Left hindlimb (tissue), 1 donor: Measurements from ENCODE around the gene TRPM5.
A peak's percentile ranks its signal among the peaks of the same experiment; 100 is the strongest.
"Not testable (repeated sequence)": the region's sequence is repeated elsewhere in the genome, so short reads cannot be mapped to it uniquely, and the experiment has no call there.

ENCODE experiments used
- DNase-seq: peaks from one replicate; pipeline ENCODE4 v3.0.0-alpha.2; 2018

Gene TRPM5, protein sequence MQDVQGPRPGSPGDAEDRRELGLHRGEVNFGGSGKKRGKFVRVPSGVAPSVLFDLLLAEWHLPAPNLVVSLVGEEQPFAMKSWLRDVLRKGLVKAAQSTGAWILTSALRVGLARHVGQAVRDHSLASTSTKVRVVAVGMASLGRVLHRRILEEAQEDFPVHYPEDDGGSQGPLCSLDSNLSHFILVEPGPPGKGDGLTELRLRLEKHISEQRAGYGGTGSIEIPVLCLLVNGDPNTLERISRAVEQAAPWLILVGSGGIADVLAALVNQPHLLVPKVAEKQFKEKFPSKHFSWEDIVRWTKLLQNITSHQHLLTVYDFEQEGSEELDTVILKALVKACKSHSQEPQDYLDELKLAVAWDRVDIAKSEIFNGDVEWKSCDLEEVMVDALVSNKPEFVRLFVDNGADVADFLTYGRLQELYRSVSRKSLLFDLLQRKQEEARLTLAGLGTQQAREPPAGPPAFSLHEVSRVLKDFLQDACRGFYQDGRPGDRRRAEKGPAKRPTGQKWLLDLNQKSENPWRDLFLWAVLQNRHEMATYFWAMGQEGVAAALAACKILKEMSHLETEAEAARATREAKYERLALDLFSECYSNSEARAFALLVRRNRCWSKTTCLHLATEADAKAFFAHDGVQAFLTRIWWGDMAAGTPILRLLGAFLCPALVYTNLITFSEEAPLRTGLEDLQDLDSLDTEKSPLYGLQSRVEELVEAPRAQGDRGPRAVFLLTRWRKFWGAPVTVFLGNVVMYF (N-terminal part only)

GRCh38 chr11:2443881-2444820 is at the start of gene TRPM5:
TRPM5 (minus strand) TSS chr11:2444514; CDS start chr11:2423036, 21,478 bp downstream.
- DNase-seq: peak; percentile 48

- DNase-seq: no peak
Observed at GRCh38 chr11:2489083-2489482, 44.8 kb upstream of the TRPM5 start.

- no peak for DNase-seq
Observed at GRCh38 chr11:2488004-2488403, 43.7 kb upstream of the TRPM5 start.

DNA sequence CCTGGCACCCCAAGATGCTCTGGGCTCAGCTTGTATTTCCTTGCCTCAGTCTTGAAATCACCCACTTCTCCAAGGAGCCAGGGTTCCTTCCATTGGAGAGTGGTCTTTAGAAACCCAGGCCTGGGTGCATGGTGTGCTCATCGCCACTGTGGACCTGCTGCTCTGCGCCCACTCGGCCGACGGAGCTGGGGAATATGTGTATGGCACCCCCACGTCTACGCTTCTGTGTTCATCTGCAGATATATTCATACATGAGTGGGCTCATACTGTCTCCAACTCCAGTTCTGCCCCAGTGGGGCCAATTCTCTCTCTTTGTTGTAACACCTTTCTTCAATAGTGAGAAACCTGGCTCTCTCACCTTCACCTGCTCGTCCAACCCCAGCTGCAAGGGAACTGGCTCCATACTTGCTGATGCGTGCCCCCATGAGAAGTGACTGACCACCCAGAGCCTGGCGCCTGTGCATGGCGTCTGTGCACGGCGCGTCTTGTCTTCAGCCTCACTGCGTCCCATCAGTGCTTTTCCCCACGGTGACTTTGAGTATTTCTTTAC is 40.3 kb upstream of the TRPM5 start:
- no peak for DNase-seq

DNA sequence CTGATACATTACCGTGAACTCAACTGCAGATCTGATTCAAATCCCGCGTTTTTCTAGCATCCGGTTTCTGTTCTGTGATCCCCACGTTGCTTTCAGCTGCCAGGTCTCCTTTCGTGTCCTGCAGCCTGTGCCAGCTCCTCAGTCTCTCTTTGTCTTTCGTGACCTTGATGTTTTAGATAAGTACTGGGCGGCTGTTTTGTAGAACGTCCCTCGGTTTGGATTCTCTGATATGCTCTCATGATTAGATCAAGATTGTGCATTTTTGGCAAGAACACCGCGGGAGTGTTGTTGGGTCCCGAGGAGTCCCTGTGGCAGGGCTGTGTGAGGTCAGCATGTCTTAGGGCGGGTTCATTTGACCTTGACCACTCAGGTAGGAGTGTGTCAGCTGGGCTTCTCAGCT is 39.1 kb upstream of the TRPM5 start:
- DNase-seq: no peak

GRCh38 chr11:2482745-2483144 is 38.4 kb upstream of the TRPM5 start:
- DNase-seq: no peak

GRCh38 chr11:2482204-2482603 is 37.9 kb upstream of the TRPM5 start:
- no peak for DNase-seq

- DNase-seq: no peak
Observed at GRCh38 chr11:2481253-2481652, 36.9 kb upstream of the TRPM5 start.

- no peak for DNase-seq
Observed at GRCh38 chr11:2480874-2481220, 36.5 kb upstream of the TRPM5 start.

DNA sequence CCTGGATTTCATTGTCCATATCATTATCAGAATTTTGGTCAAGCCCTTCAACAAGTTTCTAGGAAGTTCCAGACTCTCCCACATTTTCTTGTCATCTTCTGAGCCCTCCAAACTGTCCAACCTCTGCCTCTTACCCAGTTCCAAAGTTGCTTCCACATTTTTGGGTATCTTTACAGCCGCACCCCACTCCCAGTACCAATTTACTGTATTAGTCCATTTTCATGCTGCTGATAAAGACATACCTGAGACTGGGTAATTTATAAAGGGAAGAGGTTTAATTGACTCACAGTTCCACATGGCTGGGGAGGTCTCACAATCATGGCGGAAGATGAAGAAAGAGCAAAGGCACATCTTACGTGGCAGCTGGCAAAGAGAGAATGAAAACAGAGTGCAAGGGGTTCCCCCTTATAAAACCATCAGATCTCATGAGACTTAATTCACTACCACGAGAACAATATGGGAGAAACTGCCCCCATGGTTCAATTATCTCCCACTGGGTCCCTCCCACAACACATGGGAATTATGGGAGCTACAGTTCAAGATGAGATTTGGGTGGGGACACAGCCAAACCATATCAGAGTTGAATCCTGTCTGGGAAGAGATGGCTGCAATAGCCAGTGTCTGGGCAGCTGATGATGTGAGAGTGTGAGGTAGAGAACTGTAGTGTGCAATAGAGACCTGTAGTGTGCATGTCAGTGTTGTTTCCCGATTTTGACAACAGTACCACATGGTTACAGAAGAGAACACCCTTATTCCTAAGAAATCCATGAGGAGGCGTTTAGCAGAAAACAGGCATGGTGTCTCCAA is 36.0 kb upstream of the TRPM5 start:
- DNase-seq: not testable (repeated sequence)

DNA sequence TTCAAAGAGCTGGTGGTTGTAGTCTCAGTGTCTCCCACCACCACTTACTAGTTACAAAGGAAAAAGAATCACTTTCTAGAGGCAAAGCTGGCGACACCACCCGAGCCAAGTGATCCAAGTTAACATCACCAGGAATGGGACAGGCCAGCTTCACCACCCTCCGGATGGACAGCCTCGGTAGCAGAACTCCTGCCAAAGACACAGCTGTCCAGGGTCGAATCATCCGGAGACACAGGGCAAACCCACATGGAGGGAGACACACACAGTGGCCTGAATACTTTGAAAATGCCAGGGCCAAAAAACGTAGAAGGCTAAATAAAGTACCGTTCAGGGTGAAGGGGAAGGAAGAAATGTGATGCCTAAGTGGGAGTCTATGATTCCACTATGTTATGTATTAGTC is 33.6 kb upstream of the TRPM5 start:
- no peak for DNase-seq

DNA sequence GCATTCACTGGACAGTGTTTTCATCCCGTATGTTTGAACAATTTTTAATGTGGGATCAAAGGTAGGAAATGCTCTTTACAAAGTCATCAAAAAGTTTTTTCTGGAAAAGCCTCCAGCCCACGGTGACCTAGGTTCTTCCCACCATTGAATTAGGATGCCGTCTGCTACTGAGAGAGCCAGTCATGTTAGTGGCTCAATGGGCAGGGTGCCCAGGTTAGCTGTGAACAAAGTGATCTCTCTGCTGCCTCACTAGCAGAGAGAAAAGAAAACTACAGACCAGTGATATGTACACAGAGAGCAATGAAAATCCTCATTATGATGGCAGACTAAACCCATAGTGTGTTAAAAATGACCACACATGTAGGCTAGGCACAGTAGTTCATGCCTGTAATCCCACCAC is 32.9 kb upstream of the TRPM5 start:
- no peak for DNase-seq

DNA sequence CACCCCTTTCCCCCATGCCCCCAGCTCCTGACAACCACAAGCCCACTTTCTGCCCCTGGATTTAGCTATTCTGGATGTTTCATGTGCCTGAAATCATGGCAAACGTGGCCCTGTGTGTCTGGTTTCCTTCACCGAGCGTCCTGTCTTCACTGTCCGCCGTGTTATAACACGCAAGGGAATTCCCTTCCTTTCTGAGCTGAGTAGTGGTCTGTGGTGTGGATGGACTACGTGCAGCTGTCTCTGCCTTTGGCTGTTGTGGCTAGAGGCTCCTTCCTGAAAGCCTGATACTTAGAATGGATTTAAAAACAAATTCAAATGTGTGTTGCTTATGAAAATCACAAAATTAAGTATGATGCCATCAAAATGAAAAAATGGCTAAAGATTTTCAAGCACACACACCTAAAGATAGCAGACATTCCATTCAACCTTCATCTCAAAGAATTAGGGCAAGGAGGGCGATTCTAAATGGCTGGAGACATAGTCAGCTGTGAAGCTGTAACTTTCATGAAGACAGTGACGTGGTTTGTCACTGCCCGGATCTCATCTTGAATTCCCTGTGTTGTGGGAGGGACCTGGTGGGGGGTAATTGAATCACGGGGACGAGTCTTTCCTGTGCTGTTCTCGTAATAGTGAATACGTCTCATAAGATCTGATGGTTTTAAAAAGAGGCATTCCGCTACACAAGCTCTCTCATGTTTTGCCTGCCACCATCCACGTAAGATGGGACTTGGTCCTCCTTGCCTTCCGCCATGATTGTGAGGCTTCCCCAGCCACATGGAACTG is 31.0 kb upstream of the TRPM5 start:
- no peak for DNase-seq

DNA sequence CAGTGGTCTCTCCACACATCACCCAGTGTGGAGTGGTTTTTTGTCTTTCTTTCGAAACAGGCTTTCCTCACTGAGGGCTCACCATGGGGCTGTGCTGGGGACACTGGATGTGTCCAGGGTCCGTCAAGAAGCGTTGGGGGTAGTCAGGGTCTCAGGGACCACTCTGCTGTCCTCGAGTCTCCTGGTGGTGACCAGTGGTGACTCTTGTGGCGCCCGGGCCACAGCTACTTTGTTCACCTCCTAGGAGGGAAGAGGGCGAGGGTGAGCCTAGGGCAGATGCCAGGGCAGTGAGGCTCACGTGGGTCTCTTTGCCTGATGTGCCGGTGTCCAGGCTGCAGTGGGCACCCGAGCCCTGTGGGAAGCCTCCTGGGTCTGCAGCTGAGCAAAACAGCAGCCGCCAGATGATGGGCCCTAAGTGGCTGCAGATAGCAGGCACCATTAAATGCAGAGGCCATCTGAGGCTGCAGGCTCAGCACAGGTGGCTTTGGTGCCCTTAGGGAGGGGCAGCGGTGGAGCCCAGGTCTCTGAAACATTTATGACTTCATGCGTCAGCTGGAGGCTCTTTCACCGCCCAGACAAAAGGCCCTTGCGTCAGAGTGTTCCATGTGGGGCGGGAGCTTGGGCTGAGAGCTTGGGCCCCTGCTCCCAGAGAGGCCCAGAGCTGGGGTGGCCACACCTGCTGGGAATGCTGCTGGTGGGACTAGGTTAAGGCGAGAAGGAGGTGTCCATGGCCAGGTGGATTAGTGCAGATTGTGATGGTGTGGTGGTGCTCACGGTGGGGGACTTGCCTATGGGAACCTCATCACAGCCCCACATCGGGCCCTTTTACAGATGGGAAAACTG is 30.0 kb upstream of the TRPM5 start:
- DNase-seq: no peak

GRCh38 chr11:2473361-2474058 is 29.2 kb upstream of the TRPM5 start:
- DNase-seq: no peak

- no peak for DNase-seq
Observed at GRCh38 chr11:2472428-2473186, 28.3 kb upstream of the TRPM5 start.

GRCh38 chr11:2471804-2472096 is 27.4 kb upstream of the TRPM5 start:
- no peak for DNase-seq

DNA sequence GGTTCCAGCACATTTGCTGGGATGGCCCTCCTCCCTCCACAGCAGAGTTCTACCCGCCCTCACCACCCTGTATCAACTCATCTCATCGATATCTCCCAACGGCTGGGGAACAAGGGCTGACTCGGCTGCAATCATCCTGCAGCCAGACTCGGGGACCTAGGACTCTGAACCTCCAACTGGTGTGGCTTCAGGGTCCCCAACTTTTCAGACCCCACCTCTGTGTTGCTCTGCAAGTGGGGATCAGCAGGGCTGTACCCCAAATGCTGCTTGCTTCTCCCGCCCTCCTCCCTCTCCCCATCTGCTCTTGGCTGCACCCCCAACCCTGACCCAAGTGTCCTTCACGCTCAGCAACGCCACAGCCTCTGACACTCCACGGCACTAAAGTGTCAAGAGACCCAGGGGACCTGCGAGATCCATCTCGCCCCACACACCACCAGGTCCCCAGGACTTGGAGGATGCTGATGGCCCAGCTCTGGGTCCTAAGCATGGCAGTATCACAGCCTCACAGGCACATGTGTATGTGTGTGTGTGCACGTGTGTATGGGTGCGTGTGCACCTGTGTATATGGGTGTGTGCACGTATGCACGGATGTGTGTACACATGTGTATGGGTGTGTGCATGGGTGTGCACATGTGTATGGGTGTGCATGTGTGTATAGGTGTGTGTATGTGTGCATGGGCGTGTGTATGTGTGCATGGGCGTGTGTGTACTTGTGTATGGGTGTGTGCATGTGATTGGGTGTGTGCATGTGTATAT is 26.9 kb upstream of the TRPM5 start:
- no peak for DNase-seq
